WTC11 (cell line): Measurements from ENCODE around the gene KLHL13.

Experiments
- CTCF ChIP-seq: fragments of 200-600 bp; IDR thresholded peaks from 2 replicates; pipeline ENCODE4 v1.8.0; 2022; ENCODE audit warnings: antibody characterized with exemption
- E2F5 ChIP-seq: sonication (generic); formaldehyde crosslinking; IDR thresholded peaks from 2 replicates; pipeline ENCODE4 v1.8.1; 2022; ENCODE audit warnings: mild to moderate bottlenecking, moderate library complexity, missing genetic modification reagents
- ESRRA ChIP-seq: sonication (generic); formaldehyde crosslinking; IDR thresholded peaks from 2 replicates; pipeline ENCODE4 v1.8.1; 2022; ENCODE audit warnings: mild to moderate bottlenecking, missing genetic modification reagents, borderline replicate concordance
- ETV6 ChIP-seq: sonication (generic); formaldehyde crosslinking; IDR thresholded peaks from 2 replicates; pipeline ENCODE4 v1.8.1; 2022; ENCODE audit warnings: mild to moderate bottlenecking, missing genetic modification reagents
- FOXJ3 ChIP-seq: sonication (generic); formaldehyde crosslinking; IDR thresholded peaks from 2 replicates; pipeline ENCODE4 v1.9.0; 2021; ENCODE audit warnings: missing genetic modification reagents, mild to moderate bottlenecking, borderline replicate concordance
- OVOL2 ChIP-seq: fragments of 250-450 bp; sonication (Bioruptor Pico); IDR thresholded peaks from 2 replicates; pipeline ENCODE4 v1.9.0; 2021; ENCODE audit warnings: mild to moderate bottlenecking, borderline replicate concordance
- SP1 ChIP-seq: sonication (generic); formaldehyde crosslinking; conservative IDR thresholded peaks from 2 replicates; pipeline ENCODE4 v1.8.1; 2022; ENCODE audit warnings: missing genetic modification reagents
- TEAD4 ChIP-seq: sonication (generic); formaldehyde crosslinking; IDR thresholded peaks from 2 replicates; pipeline ENCODE4 v1.8.0; 2022; ENCODE audit warnings: mild to moderate bottlenecking, missing genetic modification reagents
- TP53 ChIP-seq: sonication (generic); formaldehyde crosslinking; IDR thresholded peaks from 2 replicates; pipeline ENCODE4 v1.8.1; 2023; ENCODE audit warnings: mild to moderate bottlenecking, missing genetic modification reagents
- ZNF232 ChIP-seq: sonication (generic); formaldehyde crosslinking; IDR thresholded peaks from 2 replicates; pipeline ENCODE4 v1.8.0; 2022; ENCODE audit warnings: mild to moderate bottlenecking, missing genetic modification reagents
- TF ChIP-seq, protein P1 (sequence below): sonication (generic); formaldehyde crosslinking; IDR thresholded peaks from 2 replicates; pipeline ENCODE4 v1.8.1; 2023; ENCODE audit warnings: mild to moderate bottlenecking, missing genetic modification reagents, borderline replicate concordance
- TF ChIP-seq, protein P2 (sequence below): sonication (generic); formaldehyde crosslinking; IDR thresholded peaks from 2 replicates; pipeline ENCODE4 v1.8.0; 2022; ENCODE audit warnings: mild to moderate bottlenecking, missing genetic modification reagents

DNA sequence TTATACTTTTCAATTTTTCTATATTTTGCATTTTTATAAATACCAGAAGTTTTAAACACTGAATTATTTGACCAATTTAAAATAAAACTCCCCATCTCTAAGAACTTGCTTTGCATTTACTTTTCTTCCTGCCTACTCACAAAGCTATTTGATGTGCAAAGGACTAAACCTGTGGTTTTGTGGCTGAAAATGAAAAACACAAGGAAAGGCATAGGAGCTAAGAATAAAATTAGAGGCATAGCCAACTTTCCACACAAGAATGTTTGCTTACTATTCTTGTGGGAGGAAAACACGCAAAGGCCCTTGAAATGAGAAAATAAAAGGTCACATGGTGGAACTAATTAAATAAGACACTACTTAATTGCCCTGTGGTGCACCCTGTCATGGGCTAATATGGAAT is 221.2 kb downstream of the KLHL13 start:
- TF ChIP-seq CTCF (no peak), TEAD4 (CRISPR knock-in tag) (no peak), FOXJ3 (no peak), OVOL2 (CRISPR knock-in tag) (no peak), E2F5 (CRISPR knock-in tag) (no peak), TP53 (no peak), SP1 (CRISPR knock-in tag) (no peak), ETV6 (CRISPR knock-in tag) (no peak), ESRRA (CRISPR knock-in tag) (no peak), ZNF232 (CRISPR knock-in tag) (no peak)
- TF ChIP-seq, protein P1, sequence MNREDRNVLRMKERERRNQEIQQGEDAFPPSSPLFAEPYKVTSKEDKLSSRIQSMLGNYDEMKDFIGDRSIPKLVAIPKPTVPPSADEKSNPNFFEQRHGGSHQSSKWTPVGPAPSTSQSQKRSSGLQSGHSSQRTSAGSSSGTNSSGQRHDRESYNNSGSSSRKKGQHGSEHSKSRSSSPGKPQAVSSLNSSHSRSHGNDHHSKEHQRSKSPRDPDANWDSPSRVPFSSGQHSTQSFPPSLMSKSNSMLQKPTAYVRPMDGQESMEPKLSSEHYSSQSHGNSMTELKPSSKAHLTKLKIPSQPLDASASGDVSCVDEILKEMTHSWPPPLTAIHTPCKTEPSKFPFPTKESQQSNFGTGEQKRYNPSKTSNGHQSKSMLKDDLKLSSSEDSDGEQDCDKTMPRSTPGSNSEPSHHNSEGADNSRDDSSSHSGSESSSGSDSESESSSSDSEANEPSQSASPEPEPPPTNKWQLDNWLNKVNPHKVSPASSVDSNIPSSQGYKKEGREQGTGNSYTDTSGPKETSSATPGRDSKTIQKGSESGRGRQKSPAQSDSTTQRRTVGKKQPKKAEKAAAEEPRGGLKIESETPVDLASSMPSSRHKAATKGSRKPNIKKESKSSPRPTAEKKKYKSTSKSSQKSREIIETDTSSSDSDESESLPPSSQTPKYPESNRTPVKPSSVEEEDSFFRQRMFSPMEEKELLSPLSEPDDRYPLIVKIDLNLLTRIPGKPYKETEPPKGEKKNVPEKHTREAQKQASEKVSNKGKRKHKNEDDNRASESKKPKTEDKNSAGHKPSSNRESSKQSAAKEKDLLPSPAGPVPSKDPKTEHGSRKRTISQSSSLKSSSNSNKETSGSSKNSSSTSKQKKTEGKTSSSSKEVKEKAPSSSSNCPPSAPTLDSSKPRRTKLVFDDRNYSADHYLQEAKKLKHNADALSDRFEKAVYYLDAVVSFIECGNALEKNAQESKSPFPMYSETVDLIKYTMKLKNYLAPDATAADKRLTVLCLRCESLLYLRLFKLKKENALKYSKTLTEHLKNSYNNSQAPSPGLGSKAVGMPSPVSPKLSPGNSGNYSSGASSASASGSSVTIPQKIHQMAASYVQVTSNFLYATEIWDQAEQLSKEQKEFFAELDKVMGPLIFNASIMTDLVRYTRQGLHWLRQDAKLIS (CRISPR knock-in tag): no peak
- TF ChIP-seq, protein P2, sequence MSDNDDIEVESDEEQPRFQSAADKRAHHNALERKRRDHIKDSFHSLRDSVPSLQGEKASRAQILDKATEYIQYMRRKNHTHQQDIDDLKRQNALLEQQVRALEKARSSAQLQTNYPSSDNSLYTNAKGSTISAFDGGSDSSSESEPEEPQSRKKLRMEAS (CRISPR knock-in tag): no peak
